NCI-H69 (cell line): ENCODE data around the gene ARHGEF19.
"Not testable (repeated sequence)": the region's sequence is repeated elsewhere in the genome, so short reads cannot be mapped to it uniquely, and the experiment has no call there.

Experiments
- DNase-seq: peaks from one replicate; lab custom pipeline; 2025; lab: John Stamatoyannopoulos, UW

ARHGEF19 gene

DNA sequence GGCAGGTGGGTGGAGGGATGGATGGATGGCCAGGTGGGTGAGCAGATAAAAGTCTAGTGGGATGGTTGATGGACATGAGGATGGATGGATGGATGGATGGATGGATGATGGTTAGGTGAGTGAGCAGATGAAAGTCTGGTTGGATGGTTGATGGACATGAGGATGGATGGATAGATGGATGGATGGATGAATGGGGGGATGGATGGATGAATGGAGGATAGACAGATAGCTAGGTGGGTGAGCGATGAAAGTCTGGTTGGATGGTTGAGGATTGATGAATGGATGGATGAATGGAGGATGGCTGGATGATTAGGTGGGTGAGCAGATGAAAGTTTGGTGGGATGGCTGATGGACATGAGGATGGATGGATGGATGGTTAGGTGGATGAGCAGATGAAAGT is 9.0 kb upstream of the ARHGEF19 start:
- no peak for DNase-seq

DNA sequence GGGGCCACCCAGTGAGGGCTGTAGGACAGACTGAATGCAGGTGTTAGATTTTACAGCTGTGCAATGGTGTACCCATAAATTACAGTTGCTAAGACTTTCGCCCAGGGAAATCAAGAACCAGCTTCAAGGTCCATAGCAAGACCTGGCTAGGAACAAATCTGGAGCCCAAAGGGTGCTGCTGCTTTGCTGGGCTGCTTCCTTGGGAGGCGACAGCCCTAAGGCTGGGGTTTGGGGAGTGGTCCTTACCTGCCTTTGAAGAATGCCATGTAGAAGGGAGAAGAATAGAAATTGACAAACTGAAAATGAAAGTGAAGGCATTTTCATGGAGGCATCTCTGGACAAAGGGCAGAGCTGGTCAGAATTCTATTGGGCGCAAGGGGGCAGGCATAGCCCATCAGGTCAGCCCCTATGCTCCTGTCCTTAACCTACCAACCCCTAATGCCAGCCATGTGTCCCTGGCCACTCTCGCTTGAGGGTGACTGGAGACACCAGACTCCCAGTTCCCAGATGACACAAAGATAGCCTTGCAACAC is 7.6 kb upstream of the ARHGEF19 start:
- DNase-seq = no peak

DNA sequence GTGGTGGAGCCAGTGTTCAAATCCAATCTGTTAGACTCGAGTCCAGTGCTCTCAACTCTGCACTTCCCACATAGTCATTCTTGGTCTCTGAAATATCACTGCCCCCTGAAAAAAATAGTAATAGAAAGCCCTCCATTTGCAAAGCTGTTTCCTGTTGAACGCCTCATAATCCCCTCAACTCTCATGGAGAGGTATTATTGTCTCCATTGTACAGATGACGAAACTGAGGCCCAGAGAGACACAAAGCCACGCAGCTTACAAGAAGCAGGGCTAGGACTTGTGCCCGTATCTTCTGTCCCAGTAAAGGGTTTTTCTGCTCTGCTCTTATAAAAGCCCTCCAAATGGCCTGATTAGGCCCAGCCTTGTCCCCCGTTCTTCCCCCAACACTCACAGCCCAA is 6.2 kb upstream of the ARHGEF19 start:
- no peak for DNase-seq

DNA sequence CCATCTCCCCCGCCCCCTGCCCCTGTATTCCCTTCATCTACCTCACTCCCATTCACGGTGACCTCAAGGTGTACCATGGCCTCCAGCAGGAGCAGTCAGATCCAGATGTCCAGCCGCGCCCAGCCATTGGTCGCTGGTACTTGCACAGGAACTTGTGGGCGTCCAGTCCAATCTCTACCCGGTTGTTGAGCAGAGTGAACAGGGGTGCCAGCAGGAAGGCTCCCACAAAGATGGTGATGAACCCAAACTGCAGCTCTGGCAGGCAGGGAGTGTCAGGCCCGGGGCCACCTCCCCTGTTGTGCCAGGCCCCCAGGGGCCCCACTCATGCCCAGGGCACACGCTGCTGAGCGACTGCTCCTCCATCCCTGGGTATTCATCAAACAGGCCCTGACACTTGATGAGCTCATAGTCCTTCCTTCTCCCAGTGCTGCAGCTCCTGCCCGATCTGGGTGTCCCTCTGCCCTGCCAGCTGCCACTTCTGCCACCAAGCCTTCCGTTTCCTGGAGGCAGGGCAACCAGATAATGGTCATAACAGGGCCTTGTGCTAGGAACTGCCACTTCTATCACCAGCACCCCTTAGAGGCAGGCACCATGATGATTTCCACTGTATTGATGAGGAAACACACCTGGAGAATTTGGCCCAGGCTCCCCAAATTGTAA is 5.7 kb upstream of the ARHGEF19 start:
- no peak for DNase-seq

DNA sequence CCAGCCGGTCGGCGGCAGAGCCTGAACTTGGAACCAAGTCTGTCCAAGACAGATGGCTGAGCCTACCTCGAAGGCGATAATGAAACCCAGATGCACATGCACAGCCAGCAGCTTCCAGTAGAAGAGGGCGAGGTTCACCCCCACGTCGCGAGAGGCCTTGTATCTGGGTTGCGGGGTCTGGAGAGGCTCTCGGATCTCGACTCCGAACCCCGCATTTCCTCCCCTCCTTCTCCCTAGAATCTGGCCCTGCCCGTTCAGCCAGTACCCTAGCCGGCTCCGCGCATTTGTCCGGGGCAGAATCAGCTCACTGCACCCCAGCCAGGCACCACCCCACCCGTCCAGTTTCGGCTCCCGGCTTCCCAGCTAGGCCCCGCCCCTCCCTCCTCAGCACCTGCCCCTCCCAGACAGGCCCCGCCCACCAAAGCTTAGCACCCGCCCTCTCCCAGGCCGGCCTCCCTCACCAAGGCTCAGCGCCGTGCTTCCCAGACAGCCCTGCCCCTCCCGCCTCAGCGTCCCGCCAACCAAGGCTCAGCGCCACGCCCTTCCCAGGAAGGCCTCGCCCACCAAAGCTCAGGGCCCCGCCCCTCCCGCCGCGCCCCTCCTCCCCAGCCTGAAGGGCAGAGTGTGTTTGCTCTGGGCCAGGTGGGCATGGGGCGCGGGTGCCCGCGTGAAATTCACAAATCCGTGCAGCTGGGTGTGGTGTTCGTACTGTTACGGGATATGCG is 4.8 kb upstream of the ARHGEF19 start:
- DNase-seq = peak; percentile 95

DNA sequence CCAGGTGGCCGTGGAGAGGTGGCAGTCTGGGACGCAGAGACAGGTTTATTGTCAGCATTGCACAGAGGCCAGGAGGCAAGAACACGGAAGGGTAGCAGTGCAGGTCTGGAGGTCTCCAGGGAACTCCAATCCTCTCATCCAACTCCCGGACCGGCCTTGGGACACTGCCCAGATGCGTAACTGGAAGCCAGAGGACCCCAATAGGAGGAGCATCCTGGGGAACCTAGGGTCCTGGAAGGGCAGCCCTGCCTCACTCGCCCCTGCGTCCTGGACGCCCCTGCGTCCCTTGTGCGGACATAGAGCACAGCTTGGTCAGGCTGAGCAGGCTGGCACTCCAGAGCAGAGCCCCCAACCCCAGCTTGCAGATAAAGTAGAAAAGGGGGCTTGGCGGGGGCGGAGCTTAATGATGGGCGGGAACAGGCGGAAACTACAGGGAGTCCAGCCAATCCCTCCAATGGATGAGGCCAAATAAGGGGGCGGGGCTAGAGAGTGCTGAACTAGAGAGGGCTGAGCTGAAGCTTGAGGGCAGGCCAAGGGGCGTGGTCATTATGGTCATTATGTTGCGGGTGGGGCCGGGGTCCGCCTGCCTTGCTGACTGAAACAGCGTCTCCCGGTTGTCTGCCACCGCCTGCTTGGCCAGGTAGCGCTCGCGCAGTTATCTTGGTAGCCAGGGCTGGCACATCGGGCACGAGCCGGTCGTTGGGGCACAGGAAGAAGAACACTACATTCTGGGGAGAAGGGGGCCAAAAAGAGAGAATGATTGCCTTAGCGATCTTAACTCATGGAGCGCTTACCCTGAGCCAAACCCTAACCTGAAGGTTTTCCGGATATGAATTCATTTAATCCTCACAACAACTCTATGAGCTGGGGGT is 3.7 kb upstream of the ARHGEF19 start:
- peak; percentile 93 for DNase-seq

DNA sequence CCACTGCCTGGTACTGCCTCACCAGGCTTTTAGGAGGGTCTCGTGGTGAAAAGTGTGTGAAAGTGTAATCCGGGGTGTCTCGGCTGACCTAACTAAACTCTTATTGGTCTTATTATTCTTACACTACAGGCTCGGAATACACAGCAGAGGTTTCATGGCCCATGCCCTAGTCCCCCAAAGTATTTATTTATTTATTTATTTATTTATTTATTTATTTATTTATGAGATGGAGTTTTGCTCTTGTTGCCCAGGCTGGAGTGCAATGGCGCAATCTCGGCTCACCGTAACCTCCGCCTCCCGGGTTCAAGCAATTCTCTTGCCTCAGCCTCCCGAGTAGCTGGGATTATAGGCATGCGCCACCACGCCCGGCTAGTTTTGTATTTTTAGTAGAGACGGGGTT is 2.8 kb upstream of the ARHGEF19 start:
- DNase-seq = not testable (repeated sequence)

DNA sequence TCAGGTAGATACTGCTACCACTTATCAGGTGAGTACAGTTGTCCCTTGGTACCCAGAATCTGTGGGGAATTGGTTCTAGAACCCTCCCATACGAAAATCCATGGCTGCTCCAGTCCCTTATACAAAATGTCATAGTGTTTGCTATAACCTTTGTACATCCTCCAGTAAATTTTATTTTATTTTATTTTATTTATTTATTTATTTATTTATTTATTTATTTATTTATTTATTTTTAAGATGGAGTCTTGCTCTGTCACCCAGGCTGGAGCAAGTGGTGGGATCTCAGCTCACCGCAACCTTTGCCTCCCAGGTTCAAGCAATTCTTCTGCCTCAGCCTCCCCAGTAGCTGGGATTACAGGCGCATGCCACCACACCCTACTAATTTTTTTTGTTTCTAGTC is 1.1 kb upstream of the ARHGEF19 start:
- DNase-seq = not testable (repeated sequence)

DNA sequence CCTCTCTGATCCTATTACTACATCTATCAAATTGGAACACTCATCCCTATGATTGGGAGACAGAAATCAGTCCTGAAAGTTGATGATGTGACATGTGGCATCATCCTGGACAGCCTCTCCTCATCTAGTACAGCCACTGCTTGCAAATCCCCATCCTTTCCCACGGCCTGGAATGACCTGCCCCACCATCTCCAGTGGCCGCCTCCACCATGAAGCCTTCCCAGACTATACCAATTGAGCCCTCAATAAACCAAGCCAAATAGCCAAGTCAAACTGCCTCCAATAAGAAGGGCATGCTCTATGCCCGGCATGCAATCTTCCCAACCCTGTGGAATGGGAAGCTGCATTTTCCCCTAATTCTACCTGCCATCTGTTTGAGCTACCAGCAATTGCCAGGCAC is 561 bp upstream of the ARHGEF19 start:
- DNase-seq = no peak

DNA sequence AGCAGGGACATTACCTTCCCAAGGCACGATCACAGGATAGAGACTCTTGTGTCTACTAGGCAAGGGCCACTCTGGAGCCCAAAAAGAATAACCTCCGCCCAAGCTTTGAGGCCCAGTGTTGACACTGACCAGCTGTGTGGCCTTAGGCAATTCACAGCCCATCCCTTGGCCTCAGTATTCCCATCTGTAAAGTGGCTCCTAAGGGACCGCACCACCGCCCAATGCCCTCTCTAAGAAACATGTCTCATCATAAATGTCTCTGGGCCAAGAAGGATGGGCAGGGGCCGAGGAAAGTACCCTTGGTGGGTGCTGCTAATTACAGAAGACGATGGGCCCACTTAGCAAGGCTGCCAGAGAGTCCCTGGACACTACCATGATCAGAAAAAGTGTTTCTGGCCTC is 628 bp downstream of the ARHGEF19 start:
- no peak for DNase-seq

DNA sequence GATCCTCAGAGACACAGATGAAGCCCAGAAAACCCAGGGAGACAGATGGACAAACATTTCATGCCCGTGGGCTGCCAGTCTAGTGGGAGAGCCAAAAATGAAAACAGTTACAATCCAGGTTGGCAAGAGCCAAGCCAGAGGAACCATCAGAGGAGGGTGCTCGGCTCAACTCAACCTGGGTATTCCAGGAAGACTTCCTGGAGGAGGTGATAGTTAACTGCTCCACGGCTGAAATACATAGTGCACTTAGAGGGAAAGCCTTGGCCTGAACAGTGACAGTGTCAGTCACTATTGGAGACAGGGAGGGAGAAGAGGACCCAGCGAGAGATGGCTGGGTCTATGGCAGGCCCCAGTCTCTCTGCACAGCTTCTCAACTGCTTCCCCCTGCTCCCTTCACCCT is 1.9 kb downstream of the ARHGEF19 start:
- no peak for DNase-seq

DNA sequence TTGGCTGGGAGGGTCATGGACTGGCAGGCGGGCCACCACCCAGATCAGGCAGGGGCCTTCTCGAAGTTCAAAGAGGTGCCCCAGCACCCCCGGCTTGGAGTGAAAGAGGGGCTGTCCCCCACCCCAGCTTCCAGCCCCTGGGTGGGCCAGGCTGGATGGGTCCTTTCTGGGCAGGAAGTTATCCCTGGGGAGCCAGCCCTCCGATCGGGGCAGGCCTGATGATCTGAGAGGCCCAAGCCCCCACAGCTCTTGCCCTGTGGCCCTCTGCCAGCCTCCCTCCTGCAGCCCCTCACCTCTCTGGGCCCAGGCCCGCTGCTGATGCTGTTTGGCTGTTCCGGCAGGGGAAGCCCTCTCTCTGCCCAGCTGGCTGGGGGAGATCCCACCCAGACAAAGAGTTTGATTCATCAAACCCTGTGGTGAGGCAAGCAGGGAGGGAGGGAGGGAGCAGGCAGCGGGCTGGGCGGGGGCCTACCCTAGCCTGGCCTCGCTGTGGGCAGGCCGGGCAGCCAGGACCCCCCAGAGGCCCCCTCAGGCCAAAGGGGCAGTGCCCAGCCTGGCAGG is 2.5 kb downstream of the ARHGEF19 start:
- no peak for DNase-seq

DNA sequence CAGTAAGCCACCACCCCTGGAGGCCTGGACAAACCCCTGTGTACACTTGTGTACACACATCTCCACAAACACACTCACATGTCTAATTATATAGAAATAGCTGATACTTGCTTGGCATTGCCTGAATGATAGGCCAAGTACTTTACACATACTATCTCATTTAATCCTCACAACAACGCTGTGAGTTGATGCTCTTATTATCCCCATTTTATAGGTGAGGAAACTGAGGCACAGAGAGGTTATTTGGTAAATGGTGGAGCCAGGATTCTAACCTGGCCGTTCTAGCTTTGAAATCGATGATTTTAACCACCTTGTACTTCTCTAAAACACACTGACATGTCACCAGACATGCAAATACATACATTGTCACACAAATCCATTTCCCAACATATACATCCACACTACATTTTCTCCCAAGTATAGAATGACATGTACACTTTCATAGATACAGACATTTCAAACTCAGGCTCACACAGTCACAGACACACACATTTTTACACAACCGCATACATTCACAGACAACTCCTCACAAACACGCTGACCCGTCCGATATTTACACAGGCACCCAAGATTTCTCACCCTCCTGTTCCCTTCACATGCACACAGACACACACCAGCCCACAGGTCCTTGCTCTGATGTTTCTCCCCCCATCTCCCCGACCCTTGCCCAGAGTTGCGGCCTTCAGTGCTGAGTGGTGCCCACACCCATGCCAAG is 3.2 kb downstream of the ARHGEF19 start:
- DNase-seq = no peak

DNA sequence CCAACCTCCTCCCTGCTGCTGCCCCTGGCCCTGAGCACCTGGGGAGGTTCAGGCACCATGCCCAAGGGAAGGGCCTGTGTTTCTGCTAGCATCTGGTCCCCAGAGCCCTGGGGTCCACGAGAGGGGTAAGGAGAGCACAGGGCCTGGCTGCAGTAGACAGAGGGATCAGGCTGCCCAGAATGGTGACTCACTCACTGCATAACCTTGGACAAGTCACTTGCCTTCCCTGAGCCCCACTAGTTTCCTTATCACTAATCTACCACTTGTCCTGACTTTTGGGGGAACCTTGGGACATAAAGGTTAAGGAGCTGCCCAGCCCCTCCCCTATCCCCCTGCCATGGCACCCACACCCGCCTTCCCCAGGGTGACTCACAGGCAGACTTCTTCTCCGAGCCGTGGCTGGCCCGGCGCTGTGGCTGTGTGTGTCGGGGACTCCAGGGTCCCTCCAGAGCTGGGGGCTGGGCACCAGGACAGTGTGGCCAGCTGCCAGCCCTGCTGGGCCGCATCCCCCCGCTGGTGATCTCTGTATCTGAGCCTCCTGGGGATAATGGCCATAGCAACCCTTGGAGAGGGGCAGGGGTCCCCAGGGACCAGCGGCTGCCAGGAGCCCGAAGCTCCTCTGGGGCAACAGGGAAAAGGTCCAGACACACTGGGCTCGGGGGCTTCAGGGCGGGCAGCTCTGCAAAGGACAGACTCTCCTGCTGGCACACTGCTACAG is 4.0 kb downstream of the ARHGEF19 start:
- DNase-seq = no peak

DNA sequence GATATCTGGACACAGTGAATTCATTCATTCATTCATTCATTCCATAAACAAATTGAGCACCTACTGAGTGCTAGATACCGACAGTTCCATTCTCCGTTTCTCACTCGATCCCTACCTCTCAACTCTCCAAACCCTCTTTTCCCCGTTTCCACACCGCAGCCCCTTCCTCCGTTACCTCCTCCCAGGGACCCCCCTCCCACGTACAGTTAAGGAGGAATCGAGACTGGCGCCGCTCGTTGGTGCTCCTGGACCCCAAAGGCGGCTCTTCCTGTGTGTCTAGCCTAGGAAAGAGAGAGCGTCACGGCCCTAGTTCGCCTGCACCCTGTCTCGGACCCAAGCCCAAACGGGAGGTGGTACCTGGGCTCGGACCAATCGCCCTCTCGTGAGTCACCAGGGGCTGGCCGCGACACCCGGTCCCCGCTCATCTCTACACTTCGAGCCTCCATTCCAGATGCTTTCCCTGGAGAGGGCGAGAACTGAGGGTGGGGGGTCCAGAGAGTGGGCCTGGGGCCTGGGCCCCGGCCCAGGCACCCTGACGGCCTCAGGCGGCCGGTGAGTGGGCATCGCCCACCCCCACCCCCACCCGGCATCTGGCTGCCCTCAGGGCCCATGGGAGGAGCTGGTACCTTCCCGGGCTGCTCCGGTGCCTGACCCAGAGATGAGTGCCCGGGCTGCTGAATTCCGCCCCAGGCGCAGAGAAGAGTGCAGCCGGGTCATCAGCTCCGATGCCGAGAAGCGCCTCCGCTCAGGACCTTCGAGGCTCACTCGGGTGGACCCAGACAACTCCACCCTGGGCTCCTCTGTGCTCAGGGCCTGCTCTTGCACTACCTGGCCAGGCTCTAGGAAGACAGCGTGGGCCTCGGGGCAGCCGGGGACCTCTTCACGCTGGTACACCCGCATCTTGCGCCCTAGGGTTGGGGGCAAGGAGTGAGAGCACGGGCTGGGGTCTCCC is 4.9 kb downstream of the ARHGEF19 start:
- DNase-seq = no peak

DNA sequence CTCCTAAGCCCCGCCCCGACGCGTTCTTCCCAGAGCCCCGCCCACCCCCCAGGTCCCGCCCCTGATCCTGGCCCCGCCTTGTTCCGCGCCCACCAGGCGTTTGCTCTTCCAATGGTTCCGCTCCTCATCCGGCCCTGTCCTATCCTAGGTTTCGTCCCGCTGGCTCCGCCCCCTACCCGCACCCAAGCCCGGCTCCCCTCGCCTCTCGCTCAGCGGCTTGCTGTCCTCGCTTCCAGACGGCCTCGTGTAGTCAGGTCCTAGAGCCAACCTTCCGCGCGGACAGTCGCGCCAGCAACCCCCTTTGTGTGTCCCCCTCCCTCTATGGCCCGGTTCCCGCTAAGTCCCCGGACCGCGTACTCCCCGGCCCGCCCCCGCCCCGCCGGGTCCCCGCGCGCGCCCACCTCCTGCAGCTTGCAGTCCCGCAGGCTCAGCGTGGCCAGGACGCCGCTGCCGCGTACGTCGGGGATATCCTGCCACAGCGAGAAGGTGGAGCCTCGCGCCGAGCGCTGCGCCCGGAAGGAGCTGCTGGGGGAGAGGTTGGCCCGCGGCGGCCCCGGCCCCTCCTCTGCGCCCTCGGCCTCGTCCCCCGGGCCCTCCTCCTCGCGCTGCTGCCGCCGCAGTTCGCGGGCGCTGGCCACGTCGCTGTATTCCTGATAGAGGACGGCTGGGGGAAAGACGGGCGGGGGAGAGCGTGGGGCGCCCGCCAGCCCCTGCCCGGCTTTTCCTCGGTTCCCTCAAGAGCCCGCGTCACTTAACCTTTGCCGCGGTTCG is 5.7 kb downstream of the ARHGEF19 start:
- DNase-seq = peak; percentile 96

DNA sequence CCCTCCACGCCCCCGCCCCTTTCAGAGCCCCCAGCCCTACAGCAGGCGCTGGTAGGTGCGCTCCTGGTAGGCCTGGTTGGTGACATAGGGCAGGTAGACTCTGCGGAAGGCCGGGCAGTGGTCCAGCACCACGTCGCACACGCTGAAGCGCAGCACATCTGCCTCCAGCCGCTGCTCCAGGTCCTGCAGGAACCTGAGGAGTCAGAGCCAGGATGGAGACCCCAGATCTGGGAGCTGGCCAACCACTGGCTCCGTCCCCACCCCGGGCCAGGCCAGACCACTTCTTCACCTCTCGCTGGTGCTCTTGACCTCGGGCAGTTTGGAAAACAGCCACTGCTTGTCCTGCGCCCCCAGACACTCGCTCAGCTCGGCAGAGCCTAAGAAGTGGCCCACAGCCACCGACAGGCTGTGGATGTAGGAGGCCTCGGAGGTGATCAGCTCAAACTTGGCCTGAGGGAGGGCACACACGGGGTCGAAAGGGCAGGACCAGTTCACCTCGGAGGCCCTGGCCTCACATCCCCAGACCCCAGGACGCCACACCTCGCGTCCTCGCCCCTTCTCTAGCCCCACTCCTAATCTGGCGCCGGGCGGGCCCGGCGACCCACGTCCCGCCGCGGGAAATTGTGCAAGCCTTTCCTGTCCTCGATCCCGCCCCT is 6.4 kb downstream of the ARHGEF19 start:
- DNase-seq = no peak

DNA sequence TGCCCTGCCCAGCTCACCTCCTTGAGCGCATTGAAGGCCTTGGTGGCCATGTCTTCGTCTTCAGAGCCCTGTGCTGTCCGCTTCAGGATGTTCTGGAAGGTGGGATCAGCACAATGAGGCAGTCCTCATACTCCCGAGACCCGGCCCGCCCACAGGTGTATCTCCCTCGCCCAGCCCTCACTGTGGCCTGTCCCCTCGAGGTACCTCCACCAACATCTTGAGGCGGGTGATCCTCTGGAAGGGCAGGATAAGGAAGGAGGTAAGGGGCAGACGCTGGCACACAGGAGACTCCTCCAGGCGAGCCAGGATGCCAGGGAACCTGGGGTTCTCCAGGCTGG is 7.1 kb downstream of the ARHGEF19 start:
- no peak for DNase-seq
